Adipocyte (in vitro differentiated cells): ENCODE measurements around the gene MAML3.
A peak's percentile ranks its signal among the peaks of the same experiment; 100 is the strongest.

Experiments
- DNase-seq: peaks from one replicate; pipeline ENCODE4 v3.0.0-alpha.2; 2015; ENCODE audit warnings: low read depth
- H3K27me3 ChIP-seq: replicated peaks from 2 replicates; pipeline ENCODE4 v1.7.0; 2013; ENCODE audit warnings: mild to moderate bottlenecking, low read length, moderate library complexity; ENCODE audit not compliant: control insufficient read depth, insufficient read depth
- H3K36me3 ChIP-seq: 2 replicates; pipeline ENCODE4 v1.7.0; 2013; ENCODE audit warnings: low read length, mild to moderate bottlenecking, moderate library complexity; ENCODE audit not compliant: control insufficient read depth, insufficient read depth, severe bottlenecking
- H3K4me1 ChIP-seq: 2 replicates; pipeline ENCODE4 v1.7.0; 2013; ENCODE audit warnings: mild to moderate bottlenecking, low read length, moderate library complexity; ENCODE audit not compliant: control insufficient read depth, insufficient read depth
- H3K4me3 ChIP-seq: 2 replicates; pipeline ENCODE4 v1.7.0; 2013; ENCODE audit warnings: mild to moderate bottlenecking, low read length, moderate library complexity
- H3K9ac ChIP-seq: 2 replicates; pipeline ENCODE4 v1.7.0; 2013; ENCODE audit warnings: mild to moderate bottlenecking, low read length, moderate library complexity
- H3K9me3 ChIP-seq: 2 replicates; pipeline ENCODE4 v1.7.0; 2013; ENCODE audit warnings: mild to moderate bottlenecking, low read length, moderate library complexity; ENCODE audit not compliant: control insufficient read depth

Gene MAML3

DNA sequence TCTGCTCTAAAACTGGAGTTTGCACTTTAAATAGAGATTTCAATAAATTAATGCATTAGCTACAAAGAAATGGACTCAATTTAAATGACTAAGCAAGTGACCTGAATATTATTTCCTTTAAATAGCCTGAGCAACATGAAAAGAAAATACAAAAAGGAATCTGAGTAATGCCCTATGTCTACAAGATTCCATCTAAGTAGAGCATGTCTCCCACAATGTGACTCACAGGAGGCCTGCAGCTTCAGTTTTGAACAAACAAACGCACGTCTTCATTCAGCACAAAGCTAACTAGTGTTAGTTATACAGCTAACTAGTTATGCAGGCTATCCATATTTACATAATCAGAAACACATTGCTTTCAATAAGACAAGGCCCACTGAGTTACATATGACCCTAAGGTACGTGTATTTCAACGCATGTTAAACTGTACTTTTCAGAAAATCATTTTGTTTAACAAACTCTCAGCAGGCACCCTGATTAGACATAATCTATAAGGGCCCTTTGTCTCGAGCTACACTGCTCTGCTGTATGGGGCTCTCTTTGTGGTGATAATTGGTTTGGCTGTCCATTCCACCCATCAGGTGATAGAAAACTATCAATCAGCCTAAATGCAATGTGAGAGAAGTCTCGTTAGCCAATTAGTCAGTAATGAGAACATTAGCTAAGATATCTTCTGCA lies 116.5 kb downstream of the MAML3 start:
- Histone ChIP-seq H3K27me3 (no peaks in the 10 kb centered on the region), H3K9me3 (no peaks in the 10 kb centered on the region), H3K36me3 (no peaks in the 10 kb centered on the region), H3K9ac (no peak overlapping the region), H3K4me3 (no peak overlapping the region), H3K4me1 (peaks cover 6% of the 10 kb centered on the region)
- peak; percentile 85 for DNase-seq

DNA sequence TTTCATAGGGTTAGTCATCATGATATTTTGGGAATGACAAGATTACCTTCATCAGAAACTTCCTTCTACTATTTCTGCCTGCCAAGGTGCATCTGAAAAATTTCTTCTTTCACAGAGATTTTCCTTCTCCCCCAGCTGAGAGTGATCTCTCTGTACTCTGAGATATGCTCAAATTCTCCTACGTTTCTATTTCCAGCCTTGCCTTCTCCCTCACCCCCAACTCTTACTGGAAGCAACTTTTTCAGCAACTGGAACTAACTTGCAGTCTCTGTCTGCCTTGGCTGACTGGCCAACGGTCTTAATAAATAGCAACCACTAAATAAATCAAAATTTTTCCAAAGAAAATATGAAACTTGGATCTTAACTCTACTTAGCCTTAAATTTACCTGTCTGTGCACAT lies 122.3 kb downstream of the MAML3 start:
- Histone ChIP-seq H3K36me3 (no peaks in the 10 kb centered on the region), H3K4me3 (no peak overlapping the region), H3K27me3 (no peaks in the 10 kb centered on the region), H3K9ac (no peak overlapping the region), H3K4me1 (no peaks in the 10 kb centered on the region), H3K9me3 (no peaks in the 10 kb centered on the region)
- no peak for DNase-seq

DNA sequence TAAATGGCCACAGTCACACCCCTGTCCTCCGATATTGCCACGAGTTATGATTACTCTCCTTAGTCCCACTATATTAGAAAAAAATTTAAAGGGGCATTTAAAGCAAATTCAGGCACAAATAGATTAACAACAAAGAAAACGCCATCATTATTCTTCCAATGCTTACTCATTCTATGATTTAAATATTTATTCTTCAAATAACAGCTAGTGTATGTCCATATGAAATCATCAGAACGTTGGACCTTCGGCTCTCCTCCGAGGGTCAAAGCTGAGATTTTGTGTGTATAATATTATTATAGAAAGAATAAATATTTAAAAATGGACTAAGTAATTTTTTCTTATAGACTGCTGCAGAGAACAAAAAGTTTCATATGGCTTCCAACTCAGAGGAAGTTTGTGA lies 122.9 kb downstream of the MAML3 start:
- H3K27me3 ChIP-seq = no peaks in the 10 kb centered on the region
- H3K9me3 ChIP-seq = no peaks in the 10 kb centered on the region
- H3K36me3 ChIP-seq = no peaks in the 10 kb centered on the region
- DNase-seq = no peak
- no peak overlapping the region for H3K4me3 ChIP-seq
- no peak overlapping the region for H3K9ac ChIP-seq
- no peaks in the 10 kb centered on the region for H3K4me1 ChIP-seq

DNA sequence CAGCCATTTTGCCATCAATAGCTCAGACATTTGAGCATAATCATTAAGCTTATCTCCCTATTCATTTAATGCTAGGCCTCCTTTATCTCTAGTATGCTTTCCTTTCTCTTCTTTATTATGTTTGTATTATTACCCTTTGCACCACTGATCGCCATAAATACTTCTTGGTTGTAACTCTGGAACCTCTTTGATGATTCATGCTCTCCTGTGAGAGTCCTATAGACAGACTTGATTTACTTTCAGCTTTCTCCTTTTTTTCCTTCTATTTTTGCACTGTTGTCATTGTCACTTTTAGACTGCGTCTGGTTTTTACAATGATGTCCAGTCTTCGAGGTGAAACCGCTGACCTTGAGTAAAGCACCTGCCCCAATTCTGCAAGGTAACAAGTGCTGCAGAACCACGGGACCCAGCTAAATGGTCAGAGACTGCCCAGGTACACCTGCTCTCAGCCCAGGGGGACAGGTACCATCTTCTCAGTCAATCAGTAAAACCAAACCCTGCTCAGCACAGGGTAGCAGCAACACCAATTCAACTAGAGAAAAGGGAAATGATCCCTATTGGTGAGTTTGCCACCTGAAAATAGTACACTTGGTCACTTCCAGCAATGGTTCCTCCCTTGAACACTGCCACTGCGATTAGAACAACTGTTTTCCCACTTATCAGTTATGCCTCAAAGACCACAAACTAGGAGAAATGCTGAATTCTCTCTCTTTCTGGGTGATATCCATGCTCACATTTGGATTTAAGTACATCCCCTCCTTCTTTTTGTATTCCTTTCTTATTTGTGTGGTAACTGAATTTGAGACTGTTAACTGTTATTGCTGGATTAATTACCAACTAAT lies 125.1 kb downstream of the MAML3 start:
- no peaks in the 10 kb centered on the region for H3K36me3 ChIP-seq
- no peaks in the 10 kb centered on the region for H3K9me3 ChIP-seq
- no peaks in the 10 kb centered on the region for H3K4me1 ChIP-seq
- no peak overlapping the region for H3K9ac ChIP-seq
- no peaks in the 10 kb centered on the region for H3K27me3 ChIP-seq
- H3K4me3 ChIP-seq = no peak overlapping the region
- no peak for DNase-seq

DNA sequence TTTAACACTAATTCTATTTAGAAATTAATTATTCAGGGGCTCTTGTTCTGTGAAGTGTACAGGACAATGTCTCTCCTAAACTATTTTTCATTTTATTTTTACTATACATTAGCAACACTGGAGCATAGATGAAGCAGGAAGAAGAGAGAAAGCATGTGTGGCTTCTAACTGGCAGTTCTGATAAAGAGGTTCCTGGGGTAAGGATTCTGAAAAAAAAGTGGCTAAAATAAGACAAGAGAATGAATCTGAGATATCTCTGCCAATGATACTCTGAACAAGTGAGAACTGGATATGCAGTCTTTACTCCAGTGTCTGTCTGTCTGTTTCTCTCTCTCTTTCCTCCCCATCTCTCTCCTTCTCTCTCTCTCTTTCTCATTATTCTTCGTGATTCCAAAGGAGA lies 125.9 kb downstream of the MAML3 start:
- no peaks in the 10 kb centered on the region for H3K9me3 ChIP-seq
- H3K36me3 ChIP-seq = no peaks in the 10 kb centered on the region
- H3K4me1 ChIP-seq = no peaks in the 10 kb centered on the region
- no peak overlapping the region for H3K4me3 ChIP-seq
- no peak overlapping the region for H3K9ac ChIP-seq
- H3K27me3 ChIP-seq = no peaks in the 10 kb centered on the region
- DNase-seq = no peak

DNA sequence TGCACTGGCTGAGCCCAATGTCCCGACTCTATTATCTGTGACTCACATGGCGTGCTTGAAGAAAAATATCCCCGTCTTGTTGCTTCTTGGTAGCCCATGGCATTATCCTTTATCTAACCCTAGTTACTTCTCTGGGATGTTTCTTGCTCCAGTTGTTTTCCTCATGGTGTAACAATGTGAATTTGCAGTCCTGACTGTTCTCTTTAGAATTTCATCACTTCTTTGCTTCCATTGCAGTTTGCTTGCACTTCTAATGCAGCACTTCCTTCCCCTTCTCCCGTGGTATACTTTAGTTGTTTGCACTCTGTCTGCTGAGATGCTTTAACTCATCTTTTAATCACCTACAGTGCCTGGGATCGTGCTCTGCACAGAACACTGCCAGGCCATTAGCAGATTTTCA lies 126.9 kb downstream of the MAML3 start:
- DNase-seq = no peak
- H3K36me3 ChIP-seq = no peaks in the 10 kb centered on the region
- no peaks in the 10 kb centered on the region for H3K4me1 ChIP-seq
- no peaks in the 10 kb centered on the region for H3K27me3 ChIP-seq
- H3K9ac ChIP-seq = no peak overlapping the region
- H3K4me3 ChIP-seq = no peak overlapping the region
- no peaks in the 10 kb centered on the region for H3K9me3 ChIP-seq

DNA sequence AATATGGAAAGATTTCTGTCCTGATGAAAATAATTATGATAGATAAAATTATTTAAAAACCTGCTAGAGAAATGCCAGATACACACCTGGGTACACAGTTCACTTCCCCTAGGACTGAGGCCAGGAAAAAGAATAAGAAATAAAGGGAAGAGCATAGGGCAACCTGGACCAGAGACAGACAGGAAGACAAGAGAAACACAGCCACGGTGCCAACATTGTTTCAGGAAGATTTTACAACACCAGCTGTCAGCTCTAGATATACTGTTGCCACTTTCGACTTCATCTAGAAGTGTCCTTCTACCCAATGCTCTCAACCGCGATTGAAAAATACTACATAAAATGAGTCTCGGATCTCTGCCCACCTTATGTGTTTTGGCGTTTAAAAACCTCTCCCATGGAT lies 128.5 kb downstream of the MAML3 start:
- Histone ChIP-seq H3K4me1 (peaks cover 6% of the 10 kb centered on the region), H3K9ac (no peak overlapping the region), H3K4me3 (no peak overlapping the region), H3K36me3 (no peaks in the 10 kb centered on the region), H3K9me3 (no peaks in the 10 kb centered on the region), H3K27me3 (no peaks in the 10 kb centered on the region)
- DNase-seq = no peak

DNA sequence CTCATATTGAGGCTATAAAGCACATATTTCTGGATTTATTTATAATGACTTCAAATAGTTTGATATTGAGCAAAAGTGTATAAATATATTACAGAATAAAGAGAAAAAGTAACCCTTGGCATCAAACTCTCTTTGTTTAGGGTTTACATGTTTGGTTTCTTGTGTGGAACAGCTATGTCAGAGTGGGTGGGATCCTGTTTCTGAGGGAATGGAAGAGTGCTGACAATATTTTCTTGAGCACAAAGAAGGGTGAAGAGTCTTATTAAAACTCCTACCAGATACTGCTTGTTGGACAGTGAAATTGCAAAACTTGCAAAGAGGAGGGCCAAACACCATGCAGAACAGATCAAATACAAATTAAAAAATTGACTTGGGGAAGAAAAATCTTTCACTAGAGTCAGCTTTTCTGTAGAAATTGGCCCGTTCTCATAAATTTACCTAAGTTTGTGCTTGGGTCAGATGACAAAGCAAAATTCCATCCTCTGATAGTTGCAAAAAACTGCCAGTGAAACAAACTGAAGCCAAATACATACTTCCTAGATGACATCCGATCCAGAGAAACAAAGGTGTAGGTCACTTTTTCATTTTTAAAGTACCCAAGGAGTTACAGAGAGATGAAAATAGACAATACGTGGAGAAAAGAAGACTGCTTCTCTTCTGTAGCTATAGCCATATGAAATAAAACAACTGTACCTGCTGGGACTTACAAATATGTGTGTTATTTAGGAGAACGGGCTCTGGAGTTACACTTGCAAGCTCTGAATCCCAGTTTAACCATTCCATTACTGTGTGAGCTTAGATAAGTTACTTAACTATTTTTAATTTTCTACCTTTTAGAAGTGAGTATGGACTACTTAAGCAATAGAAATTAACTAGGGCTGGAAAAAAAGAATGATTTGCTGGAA lies 133.3 kb downstream of the MAML3 start:
- no peaks in the 10 kb centered on the region for H3K27me3 ChIP-seq
- peak; percentile 31 for DNase-seq
- peaks cover 10% of the 10 kb centered on the region for H3K4me1 ChIP-seq
- no peak overlapping the region for H3K9ac ChIP-seq
- H3K9me3 ChIP-seq = no peaks in the 10 kb centered on the region
- no peaks in the 10 kb centered on the region for H3K36me3 ChIP-seq
- no peak overlapping the region for H3K4me3 ChIP-seq

DNA sequence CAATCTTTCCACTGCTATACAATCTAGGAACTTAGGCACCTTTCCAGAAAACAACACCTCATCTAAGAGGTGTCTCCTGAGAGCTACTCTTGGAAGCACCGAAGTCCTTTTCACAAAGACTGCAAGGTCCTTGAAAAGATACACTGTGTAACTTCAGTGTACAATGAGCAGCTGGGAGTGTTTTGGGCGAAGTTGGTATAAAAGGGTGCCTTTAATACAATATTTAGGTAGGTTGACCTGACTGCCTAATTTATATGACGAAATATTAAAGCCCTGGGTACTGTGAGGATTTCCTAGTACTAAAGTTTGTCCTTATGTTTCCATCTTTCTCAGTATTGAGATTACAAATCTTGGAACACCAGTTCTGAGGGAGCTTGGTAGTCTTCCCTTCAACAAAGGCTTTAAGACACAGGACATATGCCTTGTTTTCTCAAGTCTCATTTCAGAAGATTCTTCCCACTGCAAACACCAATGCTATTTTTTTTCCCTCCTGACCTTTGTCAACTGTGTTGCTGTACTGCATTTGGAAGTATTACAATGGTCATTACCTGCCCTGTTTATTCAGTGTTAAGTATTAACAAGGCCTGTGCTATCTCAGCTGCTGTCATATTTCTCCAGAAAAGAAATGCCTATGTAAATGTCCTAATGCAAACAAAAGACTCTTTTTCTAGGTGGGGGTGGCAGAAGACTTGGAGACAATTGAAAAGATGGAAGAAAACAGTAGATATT lies 134.2 kb downstream of the MAML3 start:
- H3K9ac ChIP-seq = no peak overlapping the region
- DNase-seq = no peak
- H3K4me1 ChIP-seq = peaks cover 10% of the 10 kb centered on the region
- no peaks in the 10 kb centered on the region for H3K36me3 ChIP-seq
- peaks cover 4% of the 10 kb centered on the region for H3K9me3 ChIP-seq
- no peak overlapping the region for H3K4me3 ChIP-seq
- no peaks in the 10 kb centered on the region for H3K27me3 ChIP-seq

DNA sequence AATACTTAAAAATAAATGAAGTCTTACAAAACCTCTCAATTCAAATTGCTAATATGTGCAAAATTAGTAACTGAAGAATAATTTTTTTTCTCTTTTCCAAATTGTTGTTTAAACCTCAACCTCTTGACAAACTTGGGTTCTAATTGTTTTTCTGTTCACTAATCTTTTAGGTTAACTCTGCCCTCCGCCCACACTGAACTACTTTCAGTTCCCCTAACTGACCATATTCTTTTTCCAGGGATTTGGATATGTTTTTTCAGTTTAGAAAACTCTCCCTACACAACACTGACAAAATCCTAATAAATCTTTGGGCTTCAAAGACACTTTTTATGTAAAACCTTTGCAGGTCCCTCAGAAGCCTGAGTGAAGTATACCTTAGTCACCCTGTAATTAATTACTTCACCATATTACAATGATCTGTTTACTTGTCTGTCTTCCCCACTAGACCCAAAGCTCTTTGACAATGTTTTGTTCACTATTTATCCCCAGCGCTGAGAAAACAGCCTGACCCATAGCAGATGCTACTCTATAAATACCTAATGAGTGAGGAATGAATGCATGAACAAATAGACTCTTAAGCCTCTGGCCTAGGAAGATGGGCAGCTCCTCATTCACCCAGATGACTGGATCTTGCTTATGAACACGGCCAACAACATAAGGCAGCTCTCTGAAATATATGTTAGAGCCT lies 134.9 kb downstream of the MAML3 start:
- DNase-seq = no peak

More for the DNA sequence above, 134.9 kb downstream of the MAML3 start:
- H3K4me1 ChIP-seq = peaks cover 10% of the 10 kb centered on the region
- no peak overlapping the region for H3K9ac ChIP-seq
- H3K27me3 ChIP-seq = no peaks in the 10 kb centered on the region
- no peaks in the 10 kb centered on the region for H3K36me3 ChIP-seq
- no peak overlapping the region for H3K4me3 ChIP-seq
- peaks cover 4% of the 10 kb centered on the region for H3K9me3 ChIP-seq
